Lung (tissue), 12 donors: ENCODE measurements around the gene IFRD2. TPM values are rescaled to one million over a fixed set of nuclear protein-coding genes. Genes with fewer than 3 reads are reported as not detected.

Experiments
- ATAC-seq: fragments of 200-7000 bp; cut with Tn5 transposase; one replicate; pipeline ENCODE4 v1.9.1; 2020; ENCODE audit warnings: moderate number of reproducible peaks; ENCODE audit not compliant: insufficient read depth, low FRiP score
- DNase-seq, 3 donors: peaks; one replicate each; pipeline ENCODE4 v3.0.0-alpha.2; 2013 to 2017
- H3K27ac ChIP-seq, 2 donors: one replicate each; pipeline ENCODE4 v1.5.1; 2013; ENCODE audit warnings: mild to moderate bottlenecking in 2 of 2, moderate library complexity in 2 of 2, control low read depth in 1 of 2, inconsistent platforms in 1 of 2, low read depth in 1 of 2, low read length in 1 of 2
- H3K27me3 ChIP-seq, 3 donors: one replicate each; pipeline ENCODE4 v1.5.1; 2013; ENCODE audit warnings: low read length in 2 of 3; ENCODE audit not compliant: control insufficient read depth in 3 of 3, insufficient read depth in 3 of 3
- H3K36me3 ChIP-seq, 4 donors: one replicate each; pipeline ENCODE4 v1.5.1; 2013; ENCODE audit warnings: low read length in 4 of 4, mild to moderate bottlenecking in 1 of 4, moderate library complexity in 1 of 4; ENCODE audit not compliant: control insufficient read depth in 4 of 4, insufficient read depth in 4 of 4
- H3K4me1 ChIP-seq, 5 donors: one replicate each; pipeline ENCODE4 v1.5.1; 2013; ENCODE audit warnings: low read length in 5 of 5, mild to moderate bottlenecking in 2 of 5, moderate library complexity in 1 of 5; ENCODE audit not compliant: control insufficient read depth in 5 of 5, insufficient read depth in 5 of 5
- H3K4me3 ChIP-seq: one replicate; pipeline ENCODE4 v1.5.1; 2013; ENCODE audit warnings: mild to moderate bottlenecking, control low read depth, moderate library complexity
- H3K9ac ChIP-seq, 2 donors: one replicate each; pipeline ENCODE4 v1.5.1; 2013; ENCODE audit warnings: low read length in 2 of 2, control low read depth in 1 of 2; ENCODE audit not compliant: insufficient read depth in 1 of 2
- H3K9me3 ChIP-seq, 4 donors: one replicate each; pipeline ENCODE4 v1.5.1; 2013; ENCODE audit warnings: low read length in 3 of 4, mild to moderate bottlenecking in 1 of 4, moderate library complexity in 1 of 4; ENCODE audit not compliant: control insufficient read depth in 4 of 4, insufficient read depth in 3 of 4
- CTCF ChIP-seq: IDR thresholded peaks from 2 replicates; pipeline ENCODE4 v1.5.1; 2012; ENCODE audit warnings: mild to moderate bottlenecking; ENCODE audit errors: control extremely low read depth, extremely low read depth
- WGBS, 2 donors: extraction: QIAGEN DNeasy Blood & Tissue Kit; methylation state at CpG; one replicate each; pipeline ENCODE4 v1.1.7; 2013; 5-methylcytosine and 5-hydroxymethylcytosine counted together
- polyA plus RNA-seq, 2 donors: library from polyadenylated mRNA; stranded (reverse); fragments of 200-250 nt; gene quantifications; one replicate each; pipeline ENCODE4 v1.2.1, GENCODE V29; 2013
- total RNA-seq, 2 donors: library from RNA; depleted of rRNA in 1 of 2; stranded (reverse); fragments of >200 nt in 1 of 2; gene quantifications; one replicate each; pipeline ENCODE4 v1.2.1, GENCODE V29; 2014 to 2021
- donor health status: control.
- donor health status: control.
- donor health status: Bipolar disorder and iron deficiency.
- donor health status: healthy.
- donor health status: DM: yes; HTN: yes; CAD: no.

IFRD2 gene
- total and polyA plus RNA-seq, 4 donors: 14.7 to 107 (median 95.1) TPM

GRCh38 chr3:50265571-50265970 lies 26.7 kb downstream of the IFRD2 start:
- Histone ChIP-seq H3K36me3 (no peaks in the 10 kb centered on the region), H3K4me3 (no peak overlapping the region), H3K9me3 (no peaks in the 10 kb centered on the region), H3K9ac (peak overlapping the region; percentile 57 to 81), H3K27me3 (no peaks in the 10 kb centered on the region), H3K4me1 (peaks cover 0 to 77% (median 34%) of the 10 kb centered on the region in 5 donors), H3K27ac (peak overlapping the region; percentile 55 to 91)
- no peak for TF ChIP-seq CTCF
- DNase-seq (peak in 1 of 3 donors; percentile 12), ATAC-seq (no peak)
- 63 to 95% methylated on average over 1 of the region's 1 CpG for WGBS, 2 donors

DNA sequence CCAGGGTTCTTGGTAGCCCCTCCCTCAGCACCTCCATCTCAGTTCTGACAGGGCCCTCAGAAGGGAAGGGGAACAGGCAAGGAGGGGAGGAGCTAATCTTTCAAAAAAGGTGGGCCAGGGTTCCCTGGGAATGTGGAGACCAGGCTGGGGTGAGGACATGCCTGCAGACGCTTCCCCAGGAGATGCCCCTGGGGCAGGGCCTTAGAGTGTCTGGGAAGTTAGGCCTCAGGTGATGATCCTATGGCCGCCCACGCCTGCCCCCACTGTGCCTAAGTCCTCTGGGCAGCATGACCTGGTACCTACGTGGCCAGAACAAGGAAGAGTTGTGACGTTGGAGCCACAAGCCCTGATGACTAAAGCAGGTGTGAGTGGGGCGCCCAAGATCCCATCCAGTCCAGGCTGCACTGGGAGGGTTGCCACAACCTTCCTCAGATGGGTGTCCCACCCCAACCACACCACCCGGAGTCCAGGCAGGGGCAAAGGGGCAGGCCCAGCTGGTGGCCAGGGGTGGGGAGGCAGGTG lies 27.2 kb downstream of the IFRD2 start:
- peak in 1 of 3 donors; percentile 27 for DNase-seq
- H3K4me1 ChIP-seq: peaks cover 0 to 73% (median 34%) of the 10 kb centered on the region in 5 donors
- H3K9ac ChIP-seq: peak overlapping the region; percentile 57 to 81
- no peaks in the 10 kb centered on the region for H3K36me3 ChIP-seq
- TF ChIP-seq CTCF: no peak
- H3K4me3 ChIP-seq: no peak overlapping the region
- 63 to 70% methylated on average over 7 of the region's 7 CpGs for WGBS, 2 donors
- H3K9me3 ChIP-seq: no peaks in the 10 kb centered on the region
- ATAC-seq: no peak
- no peaks in the 10 kb centered on the region for H3K27me3 ChIP-seq
- H3K27ac ChIP-seq: peak overlapping the region; percentile 55 to 91

- no peaks in the 10 kb centered on the region for H3K36me3 ChIP-seq
- no peak overlapping the region for H3K9ac ChIP-seq
- no peak for TF ChIP-seq CTCF
- DNase-seq: peak; percentile 94 to 96 (median 96)
- H3K27ac ChIP-seq: peak overlapping the region; percentile 44 to 55
- no peaks in the 10 kb centered on the region for H3K27me3 ChIP-seq
- peaks cover 0 to 72% (median 34%) of the 10 kb centered on the region in 5 donors for H3K4me1 ChIP-seq
- no peaks in the 10 kb centered on the region for H3K9me3 ChIP-seq
- WGBS, 2 donors: 39 to 61% methylated on average over 6 to 7 of the region's 7 CpGs
- ATAC-seq: peak; percentile 36
- H3K4me3 ChIP-seq: no peak overlapping the region
Measured at GRCh38 chr3:50264383-50264963, 27.8 kb downstream of the IFRD2 start.
